ENCODE results near the gene PDF. TPM values are rescaled to one million over a fixed set of nuclear protein-coding genes. Genes with fewer than 3 reads are reported as not detected.
A peak's percentile ranks its signal among the peaks of the same experiment; 100 is the strongest.

PDF gene
- total and polyA plus RNA-seq, 2 of the 13 experiments (the other 11 are each of a cell fraction or from before 2014, with no cell fraction given): 12.4 to 48.8 TPM

DNA sequence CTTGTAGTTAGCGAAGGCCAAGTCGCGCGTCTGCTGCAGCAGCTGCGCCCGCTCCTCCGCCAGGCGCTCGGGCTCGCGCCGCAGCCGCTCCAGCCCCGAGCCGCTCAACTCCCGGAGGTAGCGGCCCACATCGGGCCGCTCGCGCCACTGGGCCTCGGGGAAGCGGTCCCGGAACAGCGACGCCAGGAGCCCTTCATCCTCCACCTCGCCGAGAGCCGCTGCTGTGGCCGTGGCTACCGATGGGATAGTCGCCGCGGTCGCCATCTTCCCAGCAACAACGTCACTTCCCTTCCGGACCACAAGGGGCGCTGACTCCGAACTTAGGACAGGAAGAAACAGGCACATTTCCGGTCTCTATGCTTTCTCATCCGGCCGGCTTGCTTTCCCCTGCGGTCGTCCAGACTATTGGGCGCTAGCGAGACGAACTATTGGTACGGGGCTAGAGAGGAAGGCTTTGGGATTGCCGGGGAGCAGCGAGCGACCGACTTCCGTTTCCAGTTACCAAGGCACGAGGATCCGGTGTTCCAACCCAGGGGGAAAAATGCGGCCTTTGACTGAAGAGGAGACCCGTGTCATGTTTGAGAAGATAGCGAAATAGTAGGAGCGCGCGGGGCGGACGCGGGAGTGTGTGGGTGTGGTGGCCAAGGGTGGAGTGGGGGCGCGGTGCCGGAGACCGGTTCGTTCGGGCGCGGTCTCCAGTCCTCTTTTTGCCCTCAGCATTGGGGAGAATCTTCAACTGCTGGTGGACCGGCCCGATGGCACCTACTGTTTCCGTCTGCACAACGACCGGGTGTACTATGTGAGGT, 9.1 kb upstream of the PDF start, which contains the start of the genes COG8 and NIP7 (continued):
- TF ChIP-seq, protein P1, sequence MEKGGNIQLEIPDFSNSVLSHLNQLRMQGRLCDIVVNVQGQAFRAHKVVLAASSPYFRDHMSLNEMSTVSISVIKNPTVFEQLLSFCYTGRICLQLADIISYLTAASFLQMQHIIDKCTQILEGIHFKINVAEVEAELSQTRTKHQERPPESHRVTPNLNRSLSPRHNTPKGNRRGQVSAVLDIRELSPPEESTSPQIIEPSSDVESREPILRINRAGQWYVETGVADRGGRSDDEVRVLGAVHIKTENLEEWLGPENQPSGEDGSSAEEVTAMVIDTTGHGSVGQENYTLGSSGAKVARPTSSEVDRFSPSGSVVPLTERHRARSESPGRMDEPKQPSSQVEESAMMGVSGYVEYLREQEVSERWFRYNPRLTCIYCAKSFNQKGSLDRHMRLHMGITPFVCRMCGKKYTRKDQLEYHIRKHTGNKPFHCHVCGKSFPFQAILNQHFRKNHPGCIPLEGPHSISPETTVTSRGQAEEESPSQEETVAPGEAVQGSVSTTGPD (CRISPR knock-in tag; IDR thresholded peaks at IDR 0.05): no peak; the same call in 1 of the 2 replicates
- no peak for TF ChIP-seq ZKSCAN5 (CRISPR knock-in tag; IDR thresholded peaks at IDR 0.05)
- peak; percentile 98 for TF ChIP-seq XRCC5 (optimal IDR thresholded peaks at IDR 0.05; ENCODE audit: low read length)
- peak; percentile 32; the same call in 1 of the 2 replicates for TF ChIP-seq HOXA9 (CRISPR knock-in tag; IDR thresholded peaks at IDR 0.05; ENCODE audit: borderline replicate concordance)
- peak; percentile 82 for TF ChIP-seq ZNF772 (CRISPR knock-in tag; IDR thresholded peaks at IDR 0.05)
- TF ChIP-seq, protein P2, sequence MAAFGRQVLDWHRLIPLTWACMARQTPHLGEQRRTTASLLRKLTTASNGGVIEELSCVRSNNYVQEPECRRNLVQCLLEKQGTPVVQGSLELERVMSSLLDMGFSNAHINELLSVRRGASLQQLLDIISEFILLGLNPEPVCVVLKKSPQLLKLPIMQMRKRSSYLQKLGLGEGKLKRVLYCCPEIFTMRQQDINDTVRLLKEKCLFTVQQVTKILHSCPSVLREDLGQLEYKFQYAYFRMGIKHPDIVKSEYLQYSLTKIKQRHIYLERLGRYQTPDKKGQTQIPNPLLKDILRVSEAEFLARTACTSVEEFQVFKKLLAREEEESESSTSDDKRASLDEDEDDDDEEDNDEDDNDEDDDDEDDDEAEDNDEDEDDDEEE (CRISPR knock-in tag; IDR thresholded peaks at IDR 0.05): peak; percentile 99
- TF ChIP-seq ZNF292 (CRISPR knock-in tag; IDR thresholded peaks at IDR 0.05; ENCODE audit: borderline replicate concordance, low read depth): no peak
- TF ChIP-seq, protein P3, sequence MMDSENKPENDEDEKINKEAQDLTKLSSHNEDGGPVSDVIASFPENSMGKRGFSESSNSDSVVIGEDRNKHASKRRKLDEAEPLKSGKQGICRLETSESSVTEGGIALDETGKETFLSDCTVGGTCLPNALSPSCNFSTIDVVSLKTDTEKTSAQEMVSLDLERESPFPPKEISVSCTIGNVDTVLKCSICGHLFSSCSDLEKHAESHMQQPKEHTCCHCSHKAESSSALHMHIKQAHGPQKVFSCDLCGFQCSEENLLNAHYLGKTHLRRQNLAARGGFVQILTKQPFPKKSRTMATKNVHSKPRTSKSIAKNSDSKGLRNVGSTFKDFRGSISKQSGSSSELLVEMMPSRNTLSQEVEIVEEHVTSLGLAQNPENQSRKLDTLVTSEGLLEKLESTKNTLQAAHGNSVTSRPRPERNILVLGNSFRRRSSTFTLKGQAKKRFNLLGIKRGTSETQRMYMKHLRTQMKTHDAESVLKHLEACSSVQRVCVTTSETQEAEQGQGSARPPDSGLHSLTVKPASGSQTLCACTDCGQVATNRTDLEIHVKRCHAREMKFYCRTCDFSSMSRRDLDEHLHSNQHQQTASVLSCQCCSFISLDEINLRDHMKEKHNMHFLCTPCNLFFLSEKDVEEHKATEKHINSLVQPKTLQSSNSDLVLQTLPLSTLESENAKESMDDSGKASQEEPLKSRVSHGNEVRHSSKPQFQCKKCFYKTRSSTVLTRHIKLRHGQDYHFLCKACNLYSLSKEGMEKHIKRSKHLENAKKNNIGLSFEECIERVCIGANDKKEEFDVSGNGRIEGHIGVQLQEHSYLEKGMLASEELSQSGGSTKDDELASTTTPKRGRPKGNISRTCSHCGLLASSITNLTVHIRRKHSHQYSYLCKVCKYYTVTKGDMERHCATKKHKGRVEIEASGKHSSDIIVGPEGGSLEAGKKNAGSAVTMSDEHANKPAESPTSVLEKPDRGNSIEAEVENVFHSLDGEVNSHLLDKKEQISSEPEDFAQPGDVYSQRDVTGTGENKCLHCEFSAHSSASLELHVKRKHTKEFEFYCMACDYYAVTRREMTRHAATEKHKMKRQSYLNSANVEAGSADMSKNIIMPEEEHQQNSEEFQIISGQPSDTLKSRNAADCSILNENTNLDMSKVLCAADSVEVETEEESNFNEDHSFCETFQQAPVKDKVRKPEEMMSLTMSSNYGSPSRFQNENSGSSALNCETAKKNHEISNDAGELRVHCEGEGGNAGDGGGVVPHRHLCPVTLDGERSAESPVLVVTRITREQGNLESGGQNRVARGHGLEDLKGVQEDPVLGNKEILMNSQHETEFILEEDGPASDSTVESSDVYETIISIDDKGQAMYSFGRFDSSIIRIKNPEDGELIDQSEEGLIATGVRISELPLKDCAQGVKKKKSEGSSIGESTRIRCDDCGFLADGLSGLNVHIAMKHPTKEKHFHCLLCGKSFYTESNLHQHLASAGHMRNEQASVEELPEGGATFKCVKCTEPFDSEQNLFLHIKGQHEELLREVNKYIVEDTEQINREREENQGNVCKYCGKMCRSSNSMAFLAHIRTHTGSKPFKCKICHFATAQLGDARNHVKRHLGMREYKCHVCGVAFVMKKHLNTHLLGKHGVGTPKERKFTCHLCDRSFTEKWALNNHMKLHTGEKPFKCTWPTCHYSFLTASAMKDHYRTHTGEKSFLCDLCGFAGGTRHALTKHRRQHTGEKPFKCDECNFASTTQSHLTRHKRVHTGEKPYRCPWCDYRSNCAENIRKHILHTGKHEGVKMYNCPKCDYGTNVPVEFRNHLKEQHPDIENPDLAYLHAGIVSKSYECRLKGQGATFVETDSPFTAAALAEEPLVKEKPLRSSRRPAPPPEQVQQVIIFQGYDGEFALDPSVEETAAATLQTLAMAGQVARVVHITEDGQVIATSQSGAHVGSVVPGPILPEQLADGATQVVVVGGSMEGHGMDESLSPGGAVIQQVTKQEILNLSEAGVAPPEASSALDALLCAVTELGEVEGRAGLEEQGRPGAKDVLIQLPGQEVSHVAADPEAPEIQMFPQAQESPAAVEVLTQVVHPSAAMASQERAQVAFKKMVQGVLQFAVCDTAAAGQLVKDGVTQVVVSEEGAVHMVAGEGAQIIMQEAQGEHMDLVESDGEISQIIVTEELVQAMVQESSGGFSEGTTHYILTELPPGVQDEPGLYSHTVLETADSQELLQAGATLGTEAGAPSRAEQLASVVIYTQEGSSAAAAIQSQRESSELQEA (CRISPR knock-in tag; IDR thresholded peaks at IDR 0.05; ENCODE audit: not compliant biosample characterization): peak; percentile 73
- TF ChIP-seq, protein P4, sequence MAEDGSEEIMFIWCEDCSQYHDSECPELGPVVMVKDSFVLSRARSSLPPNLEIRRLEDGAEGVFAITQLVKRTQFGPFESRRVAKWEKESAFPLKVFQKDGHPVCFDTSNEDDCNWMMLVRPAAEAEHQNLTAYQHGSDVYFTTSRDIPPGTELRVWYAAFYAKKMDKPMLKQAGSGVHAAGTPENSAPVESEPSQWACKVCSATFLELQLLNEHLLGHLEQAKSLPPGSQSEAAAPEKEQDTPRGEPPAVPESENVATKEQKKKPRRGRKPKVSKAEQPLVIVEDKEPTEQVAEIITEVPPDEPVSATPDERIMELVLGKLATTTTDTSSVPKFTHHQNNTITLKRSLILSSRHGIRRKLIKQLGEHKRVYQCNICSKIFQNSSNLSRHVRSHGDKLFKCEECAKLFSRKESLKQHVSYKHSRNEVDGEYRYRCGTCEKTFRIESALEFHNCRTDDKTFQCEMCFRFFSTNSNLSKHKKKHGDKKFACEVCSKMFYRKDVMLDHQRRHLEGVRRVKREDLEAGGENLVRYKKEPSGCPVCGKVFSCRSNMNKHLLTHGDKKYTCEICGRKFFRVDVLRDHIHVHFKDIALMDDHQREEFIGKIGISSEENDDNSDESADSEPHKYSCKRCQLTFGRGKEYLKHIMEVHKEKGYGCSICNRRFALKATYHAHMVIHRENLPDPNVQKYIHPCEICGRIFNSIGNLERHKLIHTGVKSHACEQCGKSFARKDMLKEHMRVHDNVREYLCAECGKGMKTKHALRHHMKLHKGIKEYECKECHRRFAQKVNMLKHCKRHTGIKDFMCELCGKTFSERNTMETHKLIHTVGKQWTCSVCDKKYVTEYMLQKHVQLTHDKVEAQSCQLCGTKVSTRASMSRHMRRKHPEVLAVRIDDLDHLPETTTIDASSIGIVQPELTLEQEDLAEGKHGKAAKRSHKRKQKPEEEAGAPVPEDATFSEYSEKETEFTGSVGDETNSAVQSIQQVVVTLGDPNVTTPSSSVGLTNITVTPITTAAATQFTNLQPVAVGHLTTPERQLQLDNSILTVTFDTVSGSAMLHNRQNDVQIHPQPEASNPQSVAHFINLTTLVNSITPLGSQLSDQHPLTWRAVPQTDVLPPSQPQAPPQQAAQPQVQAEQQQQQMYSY (CRISPR knock-in tag; IDR thresholded peaks at IDR 0.05): peak; percentile 74
- TF ChIP-seq, protein P5, sequence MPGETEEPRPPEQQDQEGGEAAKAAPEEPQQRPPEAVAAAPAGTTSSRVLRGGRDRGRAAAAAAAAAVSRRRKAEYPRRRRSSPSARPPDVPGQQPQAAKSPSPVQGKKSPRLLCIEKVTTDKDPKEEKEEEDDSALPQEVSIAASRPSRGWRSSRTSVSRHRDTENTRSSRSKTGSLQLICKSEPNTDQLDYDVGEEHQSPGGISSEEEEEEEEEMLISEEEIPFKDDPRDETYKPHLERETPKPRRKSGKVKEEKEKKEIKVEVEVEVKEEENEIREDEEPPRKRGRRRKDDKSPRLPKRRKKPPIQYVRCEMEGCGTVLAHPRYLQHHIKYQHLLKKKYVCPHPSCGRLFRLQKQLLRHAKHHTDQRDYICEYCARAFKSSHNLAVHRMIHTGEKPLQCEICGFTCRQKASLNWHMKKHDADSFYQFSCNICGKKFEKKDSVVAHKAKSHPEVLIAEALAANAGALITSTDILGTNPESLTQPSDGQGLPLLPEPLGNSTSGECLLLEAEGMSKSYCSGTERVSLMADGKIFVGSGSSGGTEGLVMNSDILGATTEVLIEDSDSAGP (CRISPR knock-in tag; IDR thresholded peaks at IDR 0.05; ENCODE audit: borderline replicate concordance): peak; percentile 96
